Stomach smooth muscle (tissue), 2 donors: Measurements from ENCODE around the gene RNASEH2A.

Experiments used
- H3K27ac ChIP-seq: one replicate; pipeline ENCODE4 v1.7.0; 2013; ENCODE audit warnings: mild to moderate bottlenecking, low read length, inconsistent platforms
- H3K27me3 ChIP-seq, 2 donors: one replicate each; pipeline ENCODE4 v1.7.0; 2013; ENCODE audit warnings: low read length in 2 of 2; ENCODE audit not compliant: insufficient read depth in 2 of 2, control insufficient read depth in 1 of 2
- H3K36me3 ChIP-seq, 2 donors: one replicate each; pipeline ENCODE4 v1.7.0; 2013; ENCODE audit warnings: low read length in 2 of 2; ENCODE audit not compliant: control insufficient read depth in 2 of 2, insufficient read depth in 2 of 2
- H3K4me1 ChIP-seq: one replicate; pipeline ENCODE4 v1.7.0; 2013; ENCODE audit warnings: low read length; ENCODE audit not compliant: control insufficient read depth, insufficient read depth
- H3K4me3 ChIP-seq, 2 donors: one replicate each; pipeline ENCODE4 v1.7.0; 2013; ENCODE audit warnings: low read length in 2 of 2
- H3K9ac ChIP-seq, 2 donors: one replicate each; pipeline ENCODE4 v1.7.0; 2013; ENCODE audit warnings: low read length in 2 of 2, mild to moderate bottlenecking in 1 of 2
- H3K9me3 ChIP-seq, 2 donors: one replicate each; pipeline ENCODE4 v1.7.0; 2013; ENCODE audit warnings: low read length in 2 of 2; ENCODE audit not compliant: control insufficient read depth in 2 of 2
- donor health status: healthy.
- donor health status: Pancreatic carcinoma.

RNASEH2A gene

DNA sequence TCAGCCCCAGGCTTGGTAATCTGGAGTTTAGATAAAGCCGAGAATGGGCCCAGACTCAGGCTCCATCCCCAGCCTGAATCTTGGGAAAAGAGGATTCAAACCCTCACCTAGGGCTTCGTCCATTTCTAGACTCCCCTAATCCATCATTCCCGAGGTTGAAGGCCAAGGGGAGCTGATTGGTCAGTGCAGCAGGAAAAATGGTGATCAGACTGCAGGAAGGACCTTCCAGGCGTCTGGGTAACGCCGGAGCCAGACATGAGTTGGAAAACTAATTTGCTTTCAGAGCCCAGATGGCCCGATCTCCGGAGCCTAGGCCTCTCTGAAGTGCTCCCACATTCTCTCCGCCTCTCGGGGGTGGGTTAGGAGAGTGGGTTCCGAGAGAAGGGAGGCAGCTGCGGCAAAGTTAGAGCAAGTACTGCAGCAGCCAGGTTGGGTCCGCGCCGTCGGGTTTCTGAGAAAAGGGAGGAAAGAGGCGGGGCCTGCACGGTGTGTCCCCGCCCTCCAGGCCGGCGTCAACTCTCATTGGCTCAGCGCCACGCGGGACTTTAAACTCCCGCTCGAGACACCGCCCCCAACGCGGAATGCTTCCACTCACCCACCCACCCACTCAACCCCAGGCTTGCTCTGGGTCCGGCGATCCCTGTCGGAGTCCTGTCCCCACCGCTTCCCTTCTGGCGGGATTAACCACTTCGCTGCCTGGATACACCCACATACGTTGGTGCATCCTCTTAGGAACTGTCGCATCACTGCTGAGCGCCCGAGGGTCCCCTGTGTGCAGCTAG, 28.8 kb downstream of the RNASEH2A start:
- Histone ChIP-seq H3K4me1 (peaks cover 19% of the 10 kb centered on the region), H3K36me3 (no peaks in the 10 kb centered on the region), H3K4me3 (no peak overlapping the region), H3K27ac (no peak overlapping the region), H3K9me3 (no peaks in the 10 kb centered on the region), H3K9ac (no peak overlapping the region), H3K27me3 (peaks cover 79 to 91% of the 10 kb centered on the region in 2 donors)

DNA sequence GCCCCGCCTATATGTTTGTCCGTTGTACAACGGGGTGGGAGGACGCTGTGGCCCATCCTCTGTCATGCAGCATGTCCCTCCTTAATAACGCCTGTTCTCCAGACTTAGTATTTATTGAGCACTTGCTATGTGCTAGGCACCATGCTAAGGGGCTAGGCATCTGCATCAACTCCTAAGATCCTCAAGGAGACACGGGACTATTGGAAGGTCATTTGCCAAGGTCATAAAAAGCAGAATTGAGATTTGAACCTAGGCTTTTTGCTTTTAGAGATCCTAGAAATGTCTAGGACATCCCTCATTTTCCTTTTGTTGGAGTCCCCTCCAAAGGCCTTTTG, 30.1 kb downstream of the RNASEH2A start:
- peaks cover 79 to 92% of the 10 kb centered on the region in 2 donors for H3K27me3 ChIP-seq
- H3K9me3 ChIP-seq = no peaks in the 10 kb centered on the region
- H3K9ac ChIP-seq = no peak overlapping the region
- no peaks in the 10 kb centered on the region for H3K36me3 ChIP-seq
- H3K4me3 ChIP-seq = no peak overlapping the region
- no peak overlapping the region for H3K27ac ChIP-seq
- H3K4me1 ChIP-seq = peaks cover 25% of the 10 kb centered on the region

DNA sequence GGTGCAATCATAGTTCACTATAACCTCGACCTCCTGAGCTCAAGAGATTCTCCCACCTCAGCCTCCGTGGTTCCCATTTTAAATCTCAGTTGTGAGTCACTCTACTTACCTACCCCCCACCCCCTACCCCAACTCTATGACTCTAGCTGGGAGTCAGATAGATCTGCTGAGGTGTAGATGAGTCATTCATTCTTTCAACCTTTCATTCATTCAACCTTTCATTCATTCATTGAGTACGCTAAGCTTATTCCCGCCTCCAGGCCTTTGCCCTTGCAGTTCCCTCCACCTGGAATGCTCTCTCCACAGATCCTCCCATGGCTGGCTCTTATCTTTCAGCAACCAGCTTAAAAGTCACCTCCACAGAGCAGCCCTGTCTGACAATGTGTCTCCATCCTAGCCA, 30.8 kb downstream of the RNASEH2A start:
- H3K9ac ChIP-seq = no peak overlapping the region
- H3K4me3 ChIP-seq = no peak overlapping the region
- H3K36me3 ChIP-seq = no peaks in the 10 kb centered on the region
- no peak overlapping the region for H3K27ac ChIP-seq
- H3K9me3 ChIP-seq = no peaks in the 10 kb centered on the region
- peaks cover 25% of the 10 kb centered on the region for H3K4me1 ChIP-seq
- H3K27me3 ChIP-seq = peaks cover 78 to 91% of the 10 kb centered on the region in 2 donors

DNA sequence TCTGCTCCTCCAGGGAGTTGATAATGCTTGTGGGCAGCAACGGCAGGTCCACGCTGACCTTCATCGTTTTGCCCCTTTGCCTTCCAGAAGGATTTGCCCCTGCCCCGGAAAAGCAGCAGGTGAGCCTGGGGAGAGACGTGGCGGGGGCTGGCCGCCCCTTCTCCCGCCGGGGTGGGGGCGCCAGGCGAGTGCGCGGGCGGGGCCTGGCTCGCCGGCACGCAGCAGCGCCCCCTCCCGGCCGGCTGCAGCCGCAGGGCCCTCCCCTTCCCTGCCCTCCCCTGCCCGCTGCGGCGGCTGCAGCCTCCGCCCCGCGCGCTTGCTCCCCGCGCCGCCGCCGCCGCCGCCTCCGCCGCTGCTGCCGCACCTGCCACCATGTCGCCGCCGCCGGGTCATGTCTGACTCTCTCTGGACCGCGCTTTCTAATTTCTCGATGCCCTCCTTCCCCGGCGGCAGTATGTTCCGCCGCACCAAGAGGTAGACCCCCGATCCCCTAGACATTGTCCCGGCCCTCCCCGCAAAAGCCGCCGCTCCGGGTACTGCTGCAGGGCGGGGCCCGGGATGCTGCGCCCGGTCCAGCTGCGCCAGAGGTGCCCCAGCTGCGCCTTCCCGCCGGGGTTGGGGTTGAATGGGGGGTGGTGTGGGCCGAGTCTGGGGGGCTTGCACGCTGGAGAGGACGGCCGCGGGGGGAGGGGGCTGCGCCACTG, 31.9 kb downstream of the RNASEH2A start, which contains the start of gene MAST1:
Gene MAST1 (plus strand): TSS at position 334 of the 704 bp plus-strand sequence. CDS start 58 bp downstream, at position 392.
- no peak within 1 kb of the TSS for H3K27ac ChIP-seq
- no peaks in the 10 kb centered on the region for H3K36me3 ChIP-seq
- H3K9ac ChIP-seq = no peak within 1 kb of the TSS
- peaks cover 18% of the 10 kb centered on the region for H3K4me1 ChIP-seq
- H3K9me3 ChIP-seq = no peaks in the 10 kb centered on the region
- H3K27me3 ChIP-seq = peaks cover 75 to 86% of the 10 kb centered on the region in 2 donors
- H3K4me3 ChIP-seq = peak within 1 kb of the TSS in 1 of 2 donors; percentile 52

DNA sequence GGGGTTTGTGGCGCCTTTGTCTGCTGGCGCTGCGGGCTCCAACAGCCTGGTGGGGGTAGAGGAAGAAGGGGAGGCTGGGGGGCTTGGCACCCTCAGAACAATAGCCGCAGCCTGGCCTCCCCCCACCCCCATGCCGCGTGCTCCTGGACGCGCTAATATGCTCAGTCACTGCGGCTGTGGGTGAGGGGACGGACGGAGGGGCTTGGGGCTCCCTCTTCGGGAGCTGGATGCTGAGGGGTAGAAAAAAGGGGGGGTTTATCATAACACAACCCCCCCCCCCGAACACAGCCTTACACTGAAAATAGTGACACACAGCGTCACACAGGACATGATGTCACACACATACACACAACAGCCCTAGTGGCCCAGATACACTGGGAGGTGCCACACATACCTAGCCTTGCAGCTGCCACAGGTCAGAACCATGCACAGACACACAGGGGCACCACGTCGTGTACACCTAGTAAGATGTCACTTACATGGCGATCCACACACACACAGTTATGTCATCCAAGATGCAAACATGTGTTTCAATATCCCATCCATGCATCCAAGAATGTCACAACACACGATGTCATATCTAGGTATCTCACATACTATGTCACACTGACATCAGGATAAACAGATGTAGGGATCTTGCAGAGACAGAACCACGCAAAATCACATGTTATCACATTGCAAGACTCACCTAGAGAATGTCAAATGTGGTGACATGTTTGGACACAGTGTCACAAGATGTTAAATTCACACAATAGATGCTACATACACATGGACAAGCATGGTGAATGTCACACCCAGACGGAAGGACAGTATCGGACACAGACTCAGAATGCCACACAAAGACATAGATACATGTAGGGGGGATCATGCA, 32.7 kb downstream of the RNASEH2A start:
- Histone ChIP-seq H3K4me1 (peaks cover 13% of the 10 kb centered on the region), H3K27ac (no peak overlapping the region), H3K4me3 (no peak overlapping the region), H3K36me3 (no peaks in the 10 kb centered on the region), H3K9me3 (no peaks in the 10 kb centered on the region), H3K9ac (no peak overlapping the region), H3K27me3 (peaks cover 81 to 89% of the 10 kb centered on the region in 2 donors)

DNA sequence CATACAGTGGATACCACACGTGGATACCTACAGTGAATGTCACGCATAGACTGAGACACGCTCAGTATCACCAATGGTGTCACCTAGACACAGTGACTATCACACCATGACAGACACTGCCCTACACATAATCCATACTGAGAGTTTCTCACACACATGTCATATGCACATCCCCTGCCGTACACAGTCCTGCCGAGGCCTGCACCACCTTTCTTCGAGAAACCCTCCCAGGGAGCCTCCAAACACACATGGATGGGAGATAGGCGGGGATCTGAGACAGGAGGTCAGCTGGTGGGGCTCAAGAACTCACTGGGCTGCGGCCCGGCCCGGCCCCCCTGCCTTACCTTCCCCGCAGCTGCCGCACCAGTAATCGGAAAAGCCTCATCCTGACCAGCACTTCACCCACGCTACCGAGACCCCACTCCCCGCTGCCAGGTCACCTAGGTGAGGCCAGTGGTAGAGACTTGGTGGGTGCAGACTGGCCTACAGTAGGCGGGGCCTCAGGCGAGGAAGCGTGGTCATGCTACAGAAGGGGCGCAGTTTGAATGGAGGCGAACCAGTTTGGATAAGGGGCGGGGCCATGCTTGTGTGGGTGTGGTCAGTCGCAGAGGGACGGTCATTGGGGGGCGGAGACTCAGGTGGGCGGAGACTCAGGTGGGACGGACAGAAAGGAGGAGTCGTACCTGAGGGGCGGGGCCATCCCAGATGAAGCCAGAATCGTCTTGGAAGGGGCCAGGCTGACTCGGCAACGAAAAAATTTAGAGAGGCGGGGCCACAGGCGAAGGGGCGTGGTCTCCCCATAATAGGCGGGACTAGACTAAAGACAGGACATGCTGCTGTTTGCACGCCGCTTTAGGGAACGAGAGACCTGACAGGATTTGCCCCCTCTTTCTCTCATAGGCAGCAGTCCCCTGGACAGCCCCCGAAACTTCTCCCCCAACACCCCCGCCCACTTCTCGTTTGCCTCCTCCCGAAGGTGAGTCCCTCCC, 34.0 kb downstream of the RNASEH2A start:
- Histone ChIP-seq H3K4me3 (no peak overlapping the region), H3K27me3 (peaks cover 72 to 80% of the 10 kb centered on the region in 2 donors), H3K4me1 (peaks cover 10% of the 10 kb centered on the region)

DNA sequence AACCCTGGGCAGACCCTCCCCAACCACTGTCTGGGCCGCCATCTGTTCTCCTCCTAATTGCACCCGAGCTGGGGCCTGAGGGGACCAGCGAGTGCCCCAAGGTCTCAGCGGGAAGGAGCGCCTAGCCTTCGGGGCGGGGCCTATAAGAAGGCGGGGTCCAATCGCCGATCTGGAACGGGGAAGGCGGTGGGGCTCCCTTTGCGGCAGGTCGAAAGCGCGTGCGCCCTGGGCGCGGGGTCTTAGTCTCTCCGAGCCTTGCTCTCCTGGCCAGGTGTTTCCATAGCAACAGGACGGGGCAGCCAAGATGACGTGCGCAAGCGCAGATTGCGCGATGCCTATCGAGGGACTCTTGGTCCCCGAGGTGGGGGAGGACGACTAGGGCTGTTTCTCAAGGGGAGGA, 34.7 kb downstream of the RNASEH2A start:
- H3K36me3 ChIP-seq = no peaks in the 10 kb centered on the region
- no peaks in the 10 kb centered on the region for H3K9me3 ChIP-seq
- H3K4me3 ChIP-seq = peak overlapping the region in 1 of 2 donors; percentile 40
- no peak overlapping the region for H3K27ac ChIP-seq
- peaks cover 10% of the 10 kb centered on the region for H3K4me1 ChIP-seq
- no peak overlapping the region for H3K9ac ChIP-seq
- H3K27me3 ChIP-seq = peaks cover 66 to 73% of the 10 kb centered on the region in 2 donors

More for the DNA sequence above, 34.0 kb downstream of the RNASEH2A start:
- no peaks in the 10 kb centered on the region for H3K36me3 ChIP-seq
- H3K9me3 ChIP-seq = no peaks in the 10 kb centered on the region
- H3K9ac ChIP-seq = no peak overlapping the region
- H3K27ac ChIP-seq = no peak overlapping the region

DNA sequence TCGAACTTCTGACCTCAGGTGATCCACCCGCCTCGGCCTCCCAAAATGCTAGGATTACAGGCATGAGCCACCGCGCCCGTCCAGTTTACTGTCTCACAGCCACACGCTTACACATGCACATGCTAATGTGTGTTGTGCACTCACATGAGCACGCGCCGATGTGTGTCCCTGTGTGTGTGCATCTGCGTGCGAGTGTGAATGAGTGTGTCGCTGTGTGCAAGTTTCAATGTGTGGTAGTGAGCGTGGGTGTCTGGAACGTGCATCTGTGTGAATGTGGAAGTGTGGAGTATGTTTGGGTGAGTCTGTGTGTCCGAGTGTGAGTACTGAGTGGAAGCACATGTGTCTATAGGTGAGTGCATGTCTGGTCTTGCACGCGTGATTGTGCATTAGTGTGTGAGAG, 36.1 kb downstream of the RNASEH2A start:
- peaks cover 58 to 65% of the 10 kb centered on the region in 2 donors for H3K27me3 ChIP-seq

DNA sequence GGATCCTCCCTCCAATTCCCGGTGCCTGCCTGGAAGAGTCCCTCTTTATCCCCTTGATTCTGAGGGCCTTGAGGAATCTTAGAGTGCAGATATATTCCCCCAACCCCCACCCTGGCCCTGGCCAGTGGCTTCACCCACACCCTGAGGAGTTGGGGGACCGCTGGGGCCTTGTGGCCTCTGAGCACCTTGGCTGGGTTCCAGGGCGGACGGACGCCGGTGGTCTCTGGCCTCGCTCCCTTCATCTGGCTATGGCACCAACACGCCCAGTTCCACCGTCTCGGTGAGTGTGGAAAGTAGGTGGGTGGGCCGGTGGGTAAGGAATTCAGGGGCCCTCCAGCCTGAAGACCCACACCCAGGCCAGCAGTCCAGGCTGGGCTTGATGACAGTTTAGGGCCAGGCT, 36.9 kb downstream of the RNASEH2A start:
- Histone ChIP-seq H3K4me1 (peaks cover 16% of the 10 kb centered on the region), H3K9ac (no peak overlapping the region), H3K9me3 (no peaks in the 10 kb centered on the region), H3K27me3 (peaks cover 52 to 57% of the 10 kb centered on the region in 2 donors), H3K36me3 (no peaks in the 10 kb centered on the region), H3K27ac (no peak overlapping the region), H3K4me3 (no peak overlapping the region)

More for the DNA sequence above, 36.1 kb downstream of the RNASEH2A start:
- Histone ChIP-seq H3K27ac (no peak overlapping the region), H3K36me3 (no peaks in the 10 kb centered on the region), H3K4me1 (peaks cover 15% of the 10 kb centered on the region), H3K4me3 (no peak overlapping the region), H3K9me3 (no peaks in the 10 kb centered on the region), H3K9ac (no peak overlapping the region)
